ENCODE data around the gene UBA1.

- TF ChIP-seq, protein P1, sequence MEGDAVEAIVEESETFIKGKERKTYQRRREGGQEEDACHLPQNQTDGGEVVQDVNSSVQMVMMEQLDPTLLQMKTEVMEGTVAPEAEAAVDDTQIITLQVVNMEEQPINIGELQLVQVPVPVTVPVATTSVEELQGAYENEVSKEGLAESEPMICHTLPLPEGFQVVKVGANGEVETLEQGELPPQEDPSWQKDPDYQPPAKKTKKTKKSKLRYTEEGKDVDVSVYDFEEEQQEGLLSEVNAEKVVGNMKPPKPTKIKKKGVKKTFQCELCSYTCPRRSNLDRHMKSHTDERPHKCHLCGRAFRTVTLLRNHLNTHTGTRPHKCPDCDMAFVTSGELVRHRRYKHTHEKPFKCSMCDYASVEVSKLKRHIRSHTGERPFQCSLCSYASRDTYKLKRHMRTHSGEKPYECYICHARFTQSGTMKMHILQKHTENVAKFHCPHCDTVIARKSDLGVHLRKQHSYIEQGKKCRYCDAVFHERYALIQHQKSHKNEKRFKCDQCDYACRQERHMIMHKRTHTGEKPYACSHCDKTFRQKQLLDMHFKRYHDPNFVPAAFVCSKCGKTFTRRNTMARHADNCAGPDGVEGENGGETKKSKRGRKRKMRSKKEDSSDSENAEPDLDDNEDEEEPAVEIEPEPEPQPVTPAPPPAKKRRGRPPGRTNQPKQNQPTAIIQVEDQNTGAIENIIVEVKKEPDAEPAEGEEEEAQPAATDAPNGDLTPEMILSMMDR (IDR thresholded peaks at IDR 0.05), result no peak
- TF ChIP-seq POLR2A (IDR thresholded peaks at IDR 0.05), result no peak
Observed at GRCh38 chrX:47145395-47146120, 48.1 kb upstream of the UBA1 start.

Data from heart left ventricle (tissue), 13 donors.